Chondrocyte (in vitro differentiated cells): ENCODE measurements around the gene GPR84. TPM values are rescaled to one million over a fixed set of nuclear protein-coding genes. Genes with fewer than 3 reads are reported as not detected.

Source experiments
- DNase-seq: peaks from one replicate; pipeline ENCODE4 v3.0.0; 2021; ENCODE audit warnings: mixed read lengths, low spot score
- H3K27ac Mint-ChIP-seq: one replicate; pipeline ENCODE4 v1.8.0; 2021; ENCODE audit warnings: mild to moderate bottlenecking, moderate library complexity, mixed read lengths; ENCODE audit not compliant: unreplicated experiment
- H3K27me3 Mint-ChIP-seq: 2 replicates; pipeline ENCODE4 v1.8.0; 2021; ENCODE audit warnings: low read depth, mixed read lengths
- H3K36me3 Mint-ChIP-seq: 2 replicates; pipeline ENCODE4 v1.8.0; 2021; ENCODE audit warnings: low read depth, mixed read lengths
- H3K4me1 Mint-ChIP-seq: 2 replicates; pipeline ENCODE4 v1.8.0; 2021; ENCODE audit warnings: low read depth, mild to moderate bottlenecking, mixed read lengths
- H3K4me3 Mint-ChIP-seq: one replicate; pipeline ENCODE4 v1.8.0; 2021; ENCODE audit warnings: mild to moderate bottlenecking, moderate library complexity, mixed read lengths; ENCODE audit not compliant: unreplicated experiment
- H3K9me3 Mint-ChIP-seq: 2 replicates; pipeline ENCODE4 v1.8.0; 2021; ENCODE audit warnings: low read depth, mixed read lengths
- microRNA-seq: library from miRNA; unstranded; fragments of <30 nt; microRNA quantifications from one replicate; pipeline ENCODE4 v1.2.0, GENCODE V29; 2020; ENCODE audit warnings: borderline number of aligned reads
- total RNA-seq: library from RNA; stranded (reverse); gene quantifications from 3 replicates; pipeline ENCODE4 v1.2.1, GENCODE V29; 2021
- TF ChIP-seq, protein P1 (sequence below): fragments of 200-600 bp; sonication (generic); IDR thresholded peaks from 2 replicates; pipeline ENCODE4 v1.5.0; 2021; ENCODE audit warnings: antibody characterized with exemption, mild to moderate bottlenecking, moderate library complexity

Gene GPR84
- total RNA-seq, 1 donor from 2014 or later: not detected

GRCh38 chr12:54324617-54325441, 39.5 kb downstream of the GPR84 start, which contains the start of gene COPZ1:
Gene COPZ1 (plus strand): TSS chr12:54325131. CDS start chr12:54325164, 33 bp downstream.
- peaks cover 2% of the 10 kb centered on the region for H3K36me3 Mint-ChIP-seq
- H3K4me3 Mint-ChIP-seq: peak within 1 kb of the TSS; percentile 98
- peak within 1 kb of the TSS; percentile 100 for H3K27ac Mint-ChIP-seq
- no peaks in the 10 kb centered on the region for H3K9me3 Mint-ChIP-seq
- peaks cover 41% of the 10 kb centered on the region for H3K4me1 Mint-ChIP-seq
- no peaks in the 10 kb centered on the region for H3K27me3 Mint-ChIP-seq
- DNase-seq: peak; percentile 96
- TF ChIP-seq, protein P1, sequence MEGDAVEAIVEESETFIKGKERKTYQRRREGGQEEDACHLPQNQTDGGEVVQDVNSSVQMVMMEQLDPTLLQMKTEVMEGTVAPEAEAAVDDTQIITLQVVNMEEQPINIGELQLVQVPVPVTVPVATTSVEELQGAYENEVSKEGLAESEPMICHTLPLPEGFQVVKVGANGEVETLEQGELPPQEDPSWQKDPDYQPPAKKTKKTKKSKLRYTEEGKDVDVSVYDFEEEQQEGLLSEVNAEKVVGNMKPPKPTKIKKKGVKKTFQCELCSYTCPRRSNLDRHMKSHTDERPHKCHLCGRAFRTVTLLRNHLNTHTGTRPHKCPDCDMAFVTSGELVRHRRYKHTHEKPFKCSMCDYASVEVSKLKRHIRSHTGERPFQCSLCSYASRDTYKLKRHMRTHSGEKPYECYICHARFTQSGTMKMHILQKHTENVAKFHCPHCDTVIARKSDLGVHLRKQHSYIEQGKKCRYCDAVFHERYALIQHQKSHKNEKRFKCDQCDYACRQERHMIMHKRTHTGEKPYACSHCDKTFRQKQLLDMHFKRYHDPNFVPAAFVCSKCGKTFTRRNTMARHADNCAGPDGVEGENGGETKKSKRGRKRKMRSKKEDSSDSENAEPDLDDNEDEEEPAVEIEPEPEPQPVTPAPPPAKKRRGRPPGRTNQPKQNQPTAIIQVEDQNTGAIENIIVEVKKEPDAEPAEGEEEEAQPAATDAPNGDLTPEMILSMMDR: peak; percentile 91

DNA sequence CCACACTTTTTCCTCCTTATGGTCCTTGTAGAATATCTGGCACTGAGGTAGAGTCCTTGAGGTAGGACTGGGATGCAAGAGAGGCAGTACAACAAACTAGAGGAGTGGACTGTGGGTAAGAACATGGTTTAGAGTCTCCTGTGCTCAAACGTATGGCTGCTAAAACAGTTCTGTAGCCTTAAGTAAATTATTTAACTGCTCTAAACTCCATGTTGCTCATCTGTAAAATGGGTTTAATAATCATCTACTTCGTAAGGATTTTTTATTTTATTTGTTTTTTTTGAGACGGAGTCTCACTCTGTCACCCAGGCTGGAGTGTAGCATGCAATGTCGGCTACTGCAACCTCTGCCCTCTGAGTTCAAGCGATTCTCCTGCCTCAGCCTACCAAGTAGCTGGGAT, 42.9 kb downstream of the GPR84 start:
- no peak overlapping the region for H3K27ac Mint-ChIP-seq
- DNase-seq: no peak
- no peaks in the 10 kb centered on the region for H3K36me3 Mint-ChIP-seq
- TF ChIP-seq, protein P1: no peak
- no peaks in the 10 kb centered on the region for H3K9me3 Mint-ChIP-seq
- H3K4me1 Mint-ChIP-seq: peaks cover 16% of the 10 kb centered on the region
- H3K27me3 Mint-ChIP-seq: no peaks in the 10 kb centered on the region
- no peak overlapping the region for H3K4me3 Mint-ChIP-seq

Small RNA genes within 50 kb of the gene (microRNA-seq; reads per million reads assigned to microRNA genes)
- gene MIR148B: 239 reads per million, percentile 67 among the genes with 10 or more reads in this experiment

Other genes starting within 250 kb of the GPR84 start
- gene SMUG1, start 175.5 kb downstream of the GPR84 start, total RNA-seq: 21.1 to 28.7 TPM (median 23.6 TPM) in 3 replicates
- 79.4 to 141 TPM (median 81.8 TPM) in 3 replicates for gene CBX5, start 84.4 kb downstream of the GPR84 start, total RNA-seq
- 485 to 774 TPM (median 502 TPM) in 3 replicates for gene HNRNPA1, start 83.8 kb downstream of the GPR84 start, total RNA-seq
- gene NFE2, start 63.5 kb downstream of the GPR84 start, total RNA-seq: not detected in 3 replicates
- 101 to 119 TPM (median 108 TPM) in 3 replicates for gene COPZ1, start 39.4 kb downstream of the GPR84 start, total RNA-seq
- 5.5 to 6.8 TPM (median 6.4 TPM) in 3 replicates for gene ZNF385A, start 20.2 kb upstream of the GPR84 start, total RNA-seq
- 121 to 160 TPM (median 152 TPM) in 3 replicates for gene ITGA5, start 54.8 kb upstream of the GPR84 start, total RNA-seq
- not detected in 3 replicates for gene GTSF1, start 109.1 kb upstream of the GPR84 start, total RNA-seq
- gene NCKAP1L, start 133.3 kb upstream of the GPR84 start, total RNA-seq: not detected in 3 replicates
- 0.12 TPM in 1 of 3 replicates, not detected in the others for gene PDE1B, start 185.1 kb upstream of the GPR84 start, total RNA-seq
- not detected in 3 replicates for gene PPP1R1A, start 224.2 kb upstream of the GPR84 start, total RNA-seq